Smooth muscle cell of the brain vasculature (primary cell): ENCODE measurements around the gene TTC27.
A peak's percentile ranks its signal among the peaks of the same experiment; 100 is the strongest.
"Not testable (repeated sequence)": the region's sequence is repeated elsewhere in the genome, so short reads cannot be mapped to it uniquely, and the experiment has no call there.

Source experiments
- DNase-seq: peaks from one replicate; pipeline ENCODE4 v3.0.0-alpha.2; 2012; ENCODE audit warnings: low read depth, low spot score

The TTC27 gene

GRCh38 chr2:32851777-32852439 lies 224.1 kb downstream of the TTC27 start:
- DNase-seq: no peak

- DNase-seq: no peak
Observed at GRCh38 chr2:32852856-32853255, 225.0 kb downstream of the TTC27 start.

GRCh38 chr2:32856891-32857290 lies 229.0 kb downstream of the TTC27 start:
- no peak for DNase-seq

GRCh38 chr2:32858713-32859112 lies 230.9 kb downstream of the TTC27 start:
- no peak for DNase-seq

- DNase-seq: no peak
Observed at GRCh38 chr2:32860385-32860784, 232.5 kb downstream of the TTC27 start.

- DNase-seq: no peak
Observed at GRCh38 chr2:32862269-32863055, 234.6 kb downstream of the TTC27 start.

- DNase-seq: no peak
Observed at GRCh38 chr2:32863326-32863725, 235.5 kb downstream of the TTC27 start.

- no peak for DNase-seq
Observed at GRCh38 chr2:32863803-32864202, 236.0 kb downstream of the TTC27 start.

- DNase-seq: peak; percentile 20
Observed at GRCh38 chr2:32864334-32865111, 236.7 kb downstream of the TTC27 start.

- no peak for DNase-seq
Observed at GRCh38 chr2:32865399-32866068, 237.7 kb downstream of the TTC27 start.

GRCh38 chr2:32866462-32866861 lies 238.6 kb downstream of the TTC27 start:
- DNase-seq: not testable (repeated sequence)
